ENCODE data around the gene MAP2K5. TPM values are rescaled to one million over a fixed set of nuclear protein-coding genes. Genes with fewer than 3 reads are reported as not detected.

MAP2K5 gene
- total and polyA plus RNA-seq, 2 experiments from 2014 or later: 12.4 to 13.7 TPM

- Histone ChIP-seq H3K27me3 (peaks cover 95% of the 10 kb centered on the region), H3K9me2 (replicated peaks; ENCODE audit: insufficient read depth) (no peaks in the 10 kb centered on the region), H3K4me2 (peak overlapping the region; percentile 83), H3K79me2 (no peaks in the 10 kb centered on the region), H2AFZ (no peak overlapping the region), H4K20me1 (ENCODE audit: insufficient read depth, poor library complexity, severe bottlenecking) (no peaks in the 10 kb centered on the region), H3K9me3 (ENCODE audit: low read depth) (no peaks in the 10 kb centered on the region), H3K36me3 (replicated peaks; ENCODE audit: insufficient read depth, low read depth) (no peaks in the 10 kb centered on the region), H3K4me3 (no peak overlapping the region), H3K27ac (no peak overlapping the region), H3K4me1 (ENCODE audit: insufficient read depth) (peaks cover 39% of the 10 kb centered on the region)
- DNase-seq (ENCODE audit: low spot score): no peak
- TF ChIP-seq EZH2phosphoT487 (IDR thresholded peaks at IDR 0.05; ENCODE audit: low read depth, severe bottlenecking, unreplicated experiment): peak; percentile 93
- TF ChIP-seq EZH2 (IDR thresholded peaks at IDR 0.05; ENCODE audit: borderline replicate concordance): peak; percentile 92
- TF ChIP-seq CTCF (IDR thresholded peaks at IDR 0.05; ENCODE audit: poor library complexity): no peak
- WGBS (ENCODE audit: low lambda C conversion rate, missing lambda C conversion rate): 12% methylated on average over 71 of the region's 77 CpGs
Observed at GRCh38 chr15:67825881-67826716, 283.6 kb downstream of the MAP2K5 start.

- H3K4me3 ChIP-seq: no peak overlapping the region
- H3K36me3 ChIP-seq (replicated peaks; ENCODE audit: insufficient read depth, low read depth): no peaks in the 10 kb centered on the region
- peaks cover 39% of the 10 kb centered on the region for H3K4me1 ChIP-seq (ENCODE audit: insufficient read depth)
- H4K20me1 ChIP-seq (ENCODE audit: insufficient read depth, poor library complexity, severe bottlenecking): no peaks in the 10 kb centered on the region
- peak overlapping the region; percentile 77 for H3K4me2 ChIP-seq
- H3K9me3 ChIP-seq (ENCODE audit: low read depth): no peaks in the 10 kb centered on the region
- no peak overlapping the region for H3K27ac ChIP-seq
- no peak for DNase-seq (ENCODE audit: low spot score)
- no peaks in the 10 kb centered on the region for H3K79me2 ChIP-seq
- peak overlapping the region; percentile 56 for H2AFZ ChIP-seq
- H3K27me3 ChIP-seq: peaks cover 94% of the 10 kb centered on the region
- WGBS (ENCODE audit: low lambda C conversion rate, missing lambda C conversion rate): 6% methylated on average over 27 of the region's 88 CpGs
- no peaks in the 10 kb centered on the region for H3K9me2 ChIP-seq (replicated peaks; ENCODE audit: insufficient read depth)
- peak; percentile 90 for TF ChIP-seq EZH2phosphoT487 (IDR thresholded peaks at IDR 0.05; ENCODE audit: low read depth, severe bottlenecking, unreplicated experiment)
- TF ChIP-seq CTCF (IDR thresholded peaks at IDR 0.05; ENCODE audit: poor library complexity): no peak
Observed at GRCh38 chr15:67826717-67827561, 284.4 kb downstream of the MAP2K5 start.

- 7% methylated on average over 90 of the region's 91 CpGs for WGBS (ENCODE audit: low lambda C conversion rate, missing lambda C conversion rate)
- Histone ChIP-seq H3K27me3 (peaks cover 94% of the 10 kb centered on the region), H3K9me3 (ENCODE audit: low read depth) (no peaks in the 10 kb centered on the region), H3K36me3 (replicated peaks; ENCODE audit: insufficient read depth, low read depth) (no peaks in the 10 kb centered on the region), H3K9me2 (replicated peaks; ENCODE audit: insufficient read depth) (no peaks in the 10 kb centered on the region), H3K79me2 (no peaks in the 10 kb centered on the region), H3K4me2 (peak overlapping the region; percentile 77), H4K20me1 (ENCODE audit: insufficient read depth, poor library complexity, severe bottlenecking) (no peaks in the 10 kb centered on the region), H3K4me3 (no peak overlapping the region), H2AFZ (peak overlapping the region; percentile 56), H3K27ac (no peak overlapping the region), H3K4me1 (ENCODE audit: insufficient read depth) (peaks cover 43% of the 10 kb centered on the region)
- no peak for DNase-seq (ENCODE audit: low spot score)
- TF ChIP-seq CTCF (IDR thresholded peaks at IDR 0.05; ENCODE audit: poor library complexity) (no peak), EZH2phosphoT487 (IDR thresholded peaks at IDR 0.05; ENCODE audit: low read depth, severe bottlenecking, unreplicated experiment) (peak; percentile 38), EZH2 (IDR thresholded peaks at IDR 0.05; ENCODE audit: borderline replicate concordance) (peak; percentile 89)
Observed at GRCh38 chr15:67827562-67828277, 285.2 kb downstream of the MAP2K5 start.
